NCI-H1694 (cell line): Measurements from ENCODE around the gene ATP4A.
A peak's percentile ranks its signal among the peaks of the same experiment; 100 is the strongest.

Source experiments
- DNase-seq: peaks from one replicate; lab custom pipeline; 2025; lab: John Stamatoyannopoulos, UW

Gene ATP4A

DNA sequence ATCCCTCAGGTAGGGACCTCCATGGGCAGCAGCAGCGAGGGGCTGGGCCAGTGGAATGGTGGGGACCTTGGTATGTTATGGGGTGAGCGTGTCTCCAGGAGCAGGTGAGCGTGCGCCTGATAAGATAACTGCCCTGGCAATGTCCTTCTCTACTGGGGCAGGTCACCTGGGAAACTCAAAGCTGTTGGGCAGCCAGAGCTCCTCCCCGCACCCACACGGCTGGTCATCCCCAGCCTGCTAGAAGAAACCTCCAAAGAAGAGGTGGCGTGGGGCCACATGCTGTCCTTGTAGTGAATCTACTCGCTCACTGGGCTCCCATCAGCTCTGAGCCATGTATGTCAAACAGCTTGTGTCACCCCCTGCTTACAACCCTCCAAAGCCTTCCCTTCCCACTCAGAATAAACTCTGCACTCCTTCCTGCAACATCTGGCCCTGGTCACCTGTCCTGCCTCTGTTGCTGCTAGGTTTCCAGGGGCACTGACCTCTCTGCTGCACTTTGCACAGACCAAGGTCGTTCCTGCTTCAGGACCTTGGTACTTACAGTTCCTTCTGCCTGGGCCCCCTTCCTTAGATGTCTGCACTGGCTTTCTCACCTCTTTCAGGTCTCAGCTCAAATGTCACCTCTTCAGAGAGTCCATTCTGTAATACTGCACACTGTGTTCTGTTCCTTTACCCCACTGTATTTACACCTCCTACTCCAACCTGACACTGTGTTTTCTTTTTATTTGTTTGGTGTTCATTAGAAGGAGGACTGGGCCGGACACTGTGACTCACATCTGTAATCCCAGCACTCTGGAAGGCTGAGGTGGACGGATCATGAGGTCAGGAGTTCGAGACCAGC is 1.8 kb upstream of the ATP4A start:
- no peak for DNase-seq

DNA sequence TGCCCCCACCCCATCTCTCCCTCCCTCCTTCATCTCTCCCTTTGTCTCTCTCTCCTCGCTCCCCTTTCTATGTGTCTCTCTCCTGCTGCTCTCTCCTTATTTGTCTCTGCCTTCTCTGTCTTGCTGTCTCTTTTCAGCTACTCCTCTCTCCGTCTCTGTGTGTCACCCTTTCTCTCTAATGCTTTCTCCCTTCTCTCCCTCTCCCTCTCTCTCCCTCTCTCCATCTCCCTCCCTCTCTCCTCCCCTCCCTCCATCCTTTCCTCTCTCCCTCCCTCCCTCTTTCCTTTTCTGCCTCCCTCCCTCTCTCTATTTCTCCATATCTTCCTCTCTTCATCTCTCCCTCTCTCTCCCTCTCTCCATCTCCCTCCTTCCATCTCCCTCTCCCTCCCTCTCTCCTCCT is 682 bp downstream of the ATP4A start:
- no peak for DNase-seq

DNA sequence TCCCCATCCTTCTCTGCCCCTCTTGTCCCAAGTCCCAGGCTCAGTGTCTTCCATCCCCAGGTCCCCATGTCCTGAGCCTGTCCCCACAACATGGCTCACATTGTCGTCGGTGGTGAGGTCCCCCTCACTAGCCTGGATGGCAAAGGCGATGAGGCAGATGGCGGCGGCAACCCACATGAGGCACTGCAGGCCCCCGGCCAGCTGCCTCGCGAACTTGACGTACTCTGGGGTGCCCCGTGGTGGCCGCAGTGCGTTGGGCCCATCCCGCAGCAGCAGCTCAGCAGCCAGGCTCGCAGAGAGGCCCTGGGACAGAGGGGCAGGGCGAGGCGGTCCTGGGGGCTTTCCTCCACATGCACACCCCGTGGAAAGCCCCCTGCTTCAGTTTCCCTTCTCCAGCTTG is 1.1 kb downstream of the ATP4A start:
- DNase-seq, result no peak

DNA sequence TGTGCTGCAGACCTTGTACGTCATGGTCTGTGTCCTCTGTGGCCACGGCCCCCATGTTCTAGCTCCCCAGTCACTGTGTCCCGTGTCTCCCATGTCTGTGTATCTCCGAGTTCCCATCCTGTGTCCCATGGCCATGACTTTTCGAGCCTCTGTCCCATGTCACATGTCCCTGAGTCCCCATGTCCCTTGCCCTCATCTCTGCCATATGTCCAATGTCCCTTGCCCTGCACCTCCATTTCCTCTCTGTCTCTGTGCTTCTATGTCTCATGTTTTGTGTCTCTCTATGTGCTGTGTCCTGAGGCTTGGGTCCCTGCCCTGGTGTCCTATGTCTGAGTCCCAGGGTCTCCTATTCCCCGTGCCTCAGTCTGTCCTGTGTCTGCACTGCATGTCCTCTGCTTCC is 2.0 kb downstream of the ATP4A start:
- DNase-seq, result no peak

DNA sequence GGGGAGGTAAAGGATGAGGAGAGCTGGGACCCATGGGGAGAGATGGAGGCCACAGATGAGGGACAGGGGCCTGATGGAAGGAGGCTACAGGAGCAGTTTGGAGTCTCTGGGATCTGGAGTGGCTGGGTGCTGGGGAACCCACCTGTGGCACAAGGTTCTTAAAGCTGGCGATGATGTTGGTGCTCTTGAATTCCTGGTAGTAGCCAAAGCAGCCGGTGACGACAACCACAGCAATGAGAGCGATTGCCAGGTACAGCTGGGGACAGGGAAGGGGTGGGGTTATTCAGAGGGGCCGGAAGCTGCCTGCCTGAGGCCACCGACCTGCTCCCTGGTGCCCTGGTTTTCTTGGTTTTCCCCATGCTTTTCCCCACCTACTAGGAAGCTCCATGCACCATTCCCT is 2.8 kb downstream of the ATP4A start:
- DNase-seq, result no peak

DNA sequence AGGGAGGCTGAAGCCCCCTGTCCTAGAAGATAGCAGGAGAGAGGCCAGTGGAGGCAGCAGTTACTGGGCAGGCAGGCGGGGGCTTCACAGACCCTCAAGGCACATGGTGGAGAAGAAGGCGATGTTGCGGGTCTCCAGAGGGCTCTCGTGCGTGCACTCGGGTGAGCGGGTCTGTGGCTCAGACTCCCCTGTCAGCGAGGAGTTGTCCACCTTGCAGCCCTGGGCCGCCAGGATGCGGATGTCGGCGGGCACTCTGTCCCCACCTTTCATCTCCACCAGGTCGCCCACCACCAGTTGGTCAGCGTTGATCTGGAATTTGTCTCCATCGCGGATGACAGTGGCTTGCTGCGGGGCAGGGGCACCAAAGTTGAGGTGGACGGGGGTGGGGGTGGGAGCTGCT is 3.2 kb downstream of the ATP4A start:
- DNase-seq, result no peak

DNA sequence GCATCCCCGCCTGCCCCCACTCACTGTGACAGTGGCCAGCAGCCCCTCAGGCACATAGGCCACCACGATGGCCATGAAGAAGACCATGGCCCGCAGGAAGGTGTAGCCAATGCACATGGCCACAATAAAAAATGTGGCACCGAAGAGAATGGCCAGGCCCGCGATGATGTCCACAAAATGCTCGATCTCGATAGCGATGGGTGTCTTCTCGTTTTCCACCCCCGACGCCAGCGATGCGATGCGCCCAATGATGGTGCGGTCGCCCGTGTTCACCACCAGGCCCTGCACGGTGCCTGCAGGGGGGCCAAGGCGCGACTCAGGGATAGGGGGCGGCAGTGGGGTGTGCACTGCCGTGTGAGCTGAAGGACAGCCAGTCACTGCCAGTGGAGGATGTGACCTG is 3.7 kb downstream of the ATP4A start:
- DNase-seq, result no peak

DNA sequence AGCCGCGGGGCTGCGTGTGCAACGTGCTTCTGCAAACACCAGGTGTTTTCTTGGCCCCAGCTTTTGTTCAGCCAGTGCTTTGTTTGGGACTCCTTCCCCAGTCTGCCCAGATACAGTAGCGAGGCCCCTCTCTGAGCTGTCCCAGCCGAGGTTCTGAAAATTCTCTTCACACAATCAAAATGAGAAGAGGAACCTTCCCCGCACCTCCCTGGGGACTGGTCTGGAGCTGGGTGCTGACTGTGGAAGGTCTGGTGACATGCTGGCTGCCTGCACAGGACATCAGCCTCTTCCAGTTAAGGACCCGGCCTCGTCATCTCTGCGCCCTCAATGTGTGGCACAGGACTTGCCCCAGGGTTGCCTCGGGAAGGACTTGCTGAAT is 4.2 kb downstream of the ATP4A start:
- DNase-seq, result no peak

DNA sequence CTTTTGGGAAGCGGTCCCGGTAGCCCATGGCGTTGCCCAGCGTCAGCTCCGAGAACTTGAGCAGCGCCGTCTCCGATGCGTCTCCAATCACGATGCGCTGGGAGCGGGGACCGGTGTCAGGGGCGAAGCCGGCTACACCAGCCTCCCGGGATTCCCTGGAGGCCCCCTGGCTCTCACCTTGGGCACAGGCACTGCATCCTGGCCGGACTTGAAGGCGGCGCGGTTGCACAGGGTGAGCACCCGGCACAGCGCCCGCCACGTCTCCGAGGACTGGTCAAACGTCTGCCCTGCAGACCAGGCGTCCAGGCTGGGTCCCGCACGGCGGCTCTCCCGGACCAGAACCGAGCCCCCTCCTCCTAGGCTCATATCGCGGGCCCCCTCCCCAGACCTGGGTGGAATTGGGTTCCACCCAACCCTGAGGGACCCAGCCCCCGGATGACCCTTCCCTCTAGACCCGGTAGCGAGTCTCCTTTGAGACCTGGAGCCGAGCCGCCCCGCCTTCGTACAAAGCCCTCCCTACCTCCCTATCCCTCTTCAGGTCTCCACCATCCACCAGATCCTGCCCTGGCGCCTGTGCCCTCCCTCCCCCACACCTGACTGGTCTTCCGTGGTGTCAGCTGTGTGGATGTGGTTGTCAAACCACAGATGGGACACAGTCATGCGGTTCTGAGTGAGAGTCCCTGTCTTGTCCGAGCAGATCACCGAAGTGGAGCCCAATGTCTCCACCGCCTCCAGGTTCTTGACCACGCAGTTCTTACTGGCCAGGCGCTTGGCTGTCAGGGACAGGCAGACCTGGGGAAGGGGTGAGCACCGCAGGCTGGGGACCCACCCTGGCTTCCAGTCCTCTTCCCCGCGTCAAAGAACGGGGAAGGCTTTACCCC is 4.8 kb downstream of the ATP4A start:
- no peak for DNase-seq

DNA sequence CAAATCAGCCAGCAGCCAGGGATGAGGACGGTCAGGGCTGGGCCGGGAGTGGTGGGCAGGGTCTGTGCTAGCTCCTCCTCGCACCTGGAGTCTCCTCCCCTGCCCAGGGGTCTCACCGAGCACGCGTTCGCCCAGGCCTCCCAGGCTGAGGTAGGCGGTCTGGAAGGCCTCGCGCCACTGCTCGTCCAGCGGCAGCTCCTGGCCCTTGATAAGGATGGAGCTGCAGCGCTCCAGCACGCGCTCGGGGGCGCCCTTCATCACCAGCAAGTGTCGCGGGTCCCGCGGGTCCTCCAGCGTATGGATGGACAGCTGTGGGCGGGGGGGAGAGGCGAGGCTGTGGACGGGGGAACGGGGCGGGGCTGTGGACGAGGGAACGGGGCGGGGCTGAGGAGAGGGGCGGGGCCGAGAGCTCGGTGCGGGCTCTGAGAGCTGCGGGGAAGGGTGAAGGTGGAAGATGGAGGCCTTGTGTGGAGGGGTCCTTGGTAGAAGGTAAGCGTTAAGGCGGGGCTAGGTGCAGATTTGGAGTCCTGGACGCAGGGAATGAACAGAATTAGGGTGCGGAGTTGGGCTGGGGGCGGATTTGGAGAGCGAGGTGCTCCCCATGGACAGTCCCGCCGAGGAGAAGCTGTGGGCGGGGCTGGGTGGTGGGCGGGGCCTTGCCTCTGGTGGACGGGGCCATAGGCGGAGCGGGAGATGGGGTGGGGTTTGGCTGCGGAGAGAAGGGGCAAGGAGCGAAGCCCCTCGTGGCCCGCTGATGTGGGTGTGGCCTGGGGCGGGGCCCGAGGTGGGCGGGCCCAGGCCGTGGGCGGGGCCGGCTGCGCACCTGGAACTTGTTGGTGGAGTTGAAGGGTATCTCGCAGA is 5.7 kb downstream of the ATP4A start:
- peak; percentile 44 for DNase-seq

DNA sequence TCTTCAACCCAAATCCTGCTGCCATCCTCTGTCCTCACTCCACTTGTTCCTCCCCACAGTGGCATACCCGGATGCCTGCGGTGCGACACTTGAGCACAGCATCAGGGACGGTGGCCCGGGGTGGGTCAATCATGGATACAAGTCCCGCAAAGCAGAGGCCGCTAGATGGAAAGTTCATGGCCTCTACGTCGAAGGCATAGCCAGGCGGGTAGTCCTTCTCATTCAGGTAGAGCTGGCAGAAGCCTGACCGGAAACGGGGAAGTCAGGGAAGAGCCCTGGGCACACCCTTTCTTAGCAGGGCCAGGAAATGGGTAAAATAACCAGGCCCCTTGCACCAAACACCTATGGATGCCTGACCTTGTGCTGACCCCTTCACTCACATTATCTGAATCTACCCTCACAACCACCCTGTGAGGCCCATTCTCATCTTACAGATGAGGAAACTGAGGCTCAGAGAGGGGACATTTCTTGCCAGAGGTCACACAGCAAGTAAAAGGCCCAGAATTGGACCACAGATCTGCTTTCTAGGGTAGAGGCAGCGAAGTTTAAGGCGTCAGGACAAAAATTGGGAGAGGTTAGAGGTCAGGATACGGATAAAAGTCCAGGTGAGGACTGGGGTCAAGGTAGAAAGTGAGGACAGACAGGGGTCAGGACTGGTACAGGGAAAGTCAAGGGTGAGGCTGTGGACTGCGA is 6.5 kb downstream of the ATP4A start:
- no peak for DNase-seq

DNA sequence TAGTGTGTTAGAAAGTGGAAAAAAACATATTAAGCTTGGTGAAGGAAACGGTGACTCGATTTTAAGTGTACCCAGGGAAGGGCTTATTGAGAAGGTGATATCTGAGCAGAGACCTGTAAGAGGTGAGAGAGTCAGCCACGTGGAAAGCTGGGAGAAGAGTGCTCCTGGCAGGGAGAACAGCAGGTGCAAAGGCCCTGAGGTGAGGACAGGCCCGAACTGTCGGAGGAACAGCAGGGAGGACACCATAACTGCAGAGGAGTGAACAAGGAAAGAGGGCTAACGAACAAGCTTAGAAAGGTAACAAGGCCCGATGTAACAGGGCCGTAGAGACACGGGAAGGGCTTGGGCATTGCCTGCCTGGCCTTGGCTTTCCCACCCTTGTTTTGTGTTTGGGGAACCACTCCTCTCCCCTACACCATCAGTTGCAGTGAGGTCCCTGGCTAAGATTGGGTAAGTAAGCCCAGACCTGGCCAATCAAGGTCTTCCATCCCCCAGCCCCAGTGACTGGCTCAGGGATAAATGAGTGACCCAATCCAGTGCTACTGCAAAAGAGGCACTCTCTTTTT is 7.3 kb downstream of the ATP4A start:
- DNase-seq, result no peak

DNA sequence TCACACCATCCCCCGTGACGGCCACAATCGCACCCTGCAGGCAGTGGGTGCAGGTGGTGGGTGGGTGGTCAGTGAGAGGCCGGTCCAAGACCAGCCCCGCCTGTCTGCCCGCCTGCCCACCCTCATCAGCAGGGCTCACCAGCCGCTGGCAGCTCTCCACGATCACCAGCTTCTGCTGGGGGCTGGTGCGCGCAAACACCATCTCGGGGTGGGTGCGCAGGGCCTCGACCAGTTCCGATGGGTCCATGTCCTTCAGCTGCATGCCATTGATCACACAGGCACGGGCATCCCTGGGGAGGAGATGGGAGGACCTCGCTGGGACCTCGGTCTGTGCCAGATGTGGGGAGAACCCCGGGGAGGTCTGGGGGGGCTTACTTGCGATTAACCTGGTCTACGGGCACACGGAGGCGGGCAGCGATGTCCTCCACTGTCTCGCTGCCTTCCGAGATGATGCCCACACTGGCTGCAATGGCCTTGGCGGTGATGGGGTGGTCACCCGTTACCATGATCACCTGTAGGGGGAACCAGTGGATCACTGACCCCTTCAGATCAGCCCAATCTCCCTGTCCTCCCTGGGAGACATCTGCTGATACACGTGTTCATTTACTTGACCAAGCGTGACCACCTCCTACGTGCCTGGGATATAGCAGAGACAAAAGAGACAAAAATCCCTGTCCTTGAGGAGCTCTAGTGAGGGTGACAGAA is 8.0 kb downstream of the ATP4A start:
- DNase-seq, result no peak

DNA sequence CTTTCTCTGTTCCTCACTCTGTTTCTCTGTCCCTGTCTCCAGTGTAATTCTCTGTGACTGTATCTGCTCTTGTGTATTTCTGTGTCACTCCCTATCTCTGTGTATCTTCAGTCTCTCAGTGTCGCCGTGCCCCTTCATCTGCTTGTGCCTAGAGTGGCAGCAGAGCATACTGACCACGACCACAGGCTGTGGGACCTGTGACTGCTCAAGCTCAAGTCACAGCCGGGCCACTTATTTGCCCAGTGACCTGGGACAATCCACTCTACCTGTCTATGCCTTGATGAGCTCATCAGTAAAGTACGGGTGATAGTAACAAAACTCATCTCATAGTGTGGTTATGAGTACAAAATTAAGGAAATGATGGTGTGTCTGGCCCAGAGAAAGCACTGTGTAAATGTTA is 9.4 kb downstream of the ATP4A start:
- no peak for DNase-seq

DNA sequence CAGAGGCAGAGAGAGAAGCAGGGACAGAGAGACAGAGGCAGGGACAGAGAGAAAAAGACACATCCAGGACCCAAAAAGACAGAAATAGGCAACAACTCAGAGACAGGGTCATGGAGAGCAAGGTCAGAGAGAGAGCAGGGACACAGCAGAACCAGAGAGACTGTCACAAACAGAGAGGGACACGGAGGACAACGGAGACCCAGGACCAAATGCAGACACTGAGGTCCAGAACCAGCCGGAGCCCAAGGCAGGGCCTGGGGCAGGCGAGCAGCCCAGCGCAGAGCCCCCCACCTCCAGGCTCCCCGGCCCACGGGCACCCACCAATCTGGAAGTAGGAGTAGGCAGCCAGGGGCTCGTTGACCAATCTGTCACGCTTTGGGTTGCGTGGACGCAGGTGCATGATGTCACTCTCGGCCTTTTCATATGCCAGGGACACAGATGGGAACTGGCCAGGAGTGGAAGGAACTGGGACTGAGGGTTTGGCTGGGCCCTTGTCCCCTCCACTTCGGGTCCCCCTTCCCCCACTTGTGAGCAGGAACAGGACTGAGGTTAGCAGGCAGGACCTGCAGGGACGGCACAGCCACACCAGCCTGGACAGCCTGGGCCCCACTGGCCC is 10.0 kb downstream of the ATP4A start:
- DNase-seq, result no peak

DNA sequence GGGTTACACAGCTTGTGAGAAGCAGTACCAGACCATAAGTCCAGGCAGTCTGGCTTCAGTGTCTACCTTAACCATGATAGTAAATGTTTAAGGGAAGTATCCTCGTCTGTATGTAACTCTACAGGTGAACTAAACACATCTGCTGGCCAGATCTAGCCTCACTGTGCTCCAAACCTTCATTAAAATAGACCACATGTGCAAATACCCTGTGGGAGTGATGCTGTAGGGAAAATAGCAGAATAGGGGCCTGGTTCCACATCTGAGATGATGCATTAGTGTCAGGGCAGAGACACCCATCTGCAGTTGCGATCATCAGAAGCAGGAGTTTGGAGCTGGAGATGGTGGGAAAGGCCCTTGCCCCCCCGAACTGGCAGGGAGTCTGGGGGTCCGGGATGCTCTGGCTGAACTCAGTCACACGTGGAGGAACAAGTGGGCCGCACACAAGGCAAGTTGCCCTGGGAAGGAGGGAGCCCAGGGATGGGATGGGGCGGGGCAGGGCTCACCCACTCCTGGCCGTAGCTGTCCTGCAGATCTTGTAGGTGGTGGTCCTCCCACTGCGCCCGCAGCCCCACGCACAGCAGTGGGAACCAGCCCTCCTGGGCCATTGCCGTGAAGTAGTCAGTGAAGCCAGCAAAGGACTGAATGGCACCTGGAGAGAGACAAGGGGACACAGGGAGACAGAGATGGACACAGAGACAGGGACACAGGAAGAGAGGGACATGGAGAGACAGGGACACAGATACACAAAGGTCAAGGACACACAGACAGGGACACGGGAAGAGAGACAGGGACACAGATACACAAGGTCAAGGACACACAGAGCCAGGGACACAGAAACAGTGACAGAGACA is 10.7 kb downstream of the ATP4A start:
- no peak for DNase-seq

DNA sequence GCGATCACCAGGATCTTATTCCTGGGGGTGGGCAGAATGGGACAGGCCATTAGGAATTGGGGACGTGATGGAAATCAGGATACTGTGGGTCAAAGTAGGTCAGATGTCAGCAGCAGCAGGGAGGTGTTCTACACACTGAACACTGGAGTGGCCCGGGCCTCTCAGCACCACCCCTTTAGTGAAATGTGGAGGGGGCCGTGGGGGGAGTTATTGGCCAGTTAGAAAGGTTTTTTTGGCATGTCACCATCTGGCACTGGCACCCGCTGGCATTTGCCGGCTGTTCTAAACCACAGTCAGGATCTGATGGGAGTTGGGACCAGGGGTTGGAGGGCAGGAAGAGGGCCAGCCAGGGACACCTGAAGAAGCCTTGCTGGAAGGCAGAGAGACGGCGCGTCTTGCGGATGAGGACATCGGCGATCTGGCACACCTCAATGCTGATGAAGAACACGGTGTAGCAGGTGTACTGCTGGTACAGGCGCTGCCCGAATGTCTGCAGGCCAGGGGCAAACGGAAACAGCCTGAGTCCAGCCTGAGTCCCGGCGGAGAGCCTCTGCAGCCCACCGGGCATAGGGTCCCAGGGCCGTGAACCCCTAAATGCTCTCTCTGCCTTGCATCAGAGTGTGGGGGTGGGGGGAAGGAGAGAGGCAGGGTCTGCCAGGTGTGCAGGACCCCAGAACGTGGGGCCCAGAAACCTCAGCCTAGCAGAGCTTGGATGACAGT is 12.2 kb downstream of the ATP4A start:
- no peak for DNase-seq

DNA sequence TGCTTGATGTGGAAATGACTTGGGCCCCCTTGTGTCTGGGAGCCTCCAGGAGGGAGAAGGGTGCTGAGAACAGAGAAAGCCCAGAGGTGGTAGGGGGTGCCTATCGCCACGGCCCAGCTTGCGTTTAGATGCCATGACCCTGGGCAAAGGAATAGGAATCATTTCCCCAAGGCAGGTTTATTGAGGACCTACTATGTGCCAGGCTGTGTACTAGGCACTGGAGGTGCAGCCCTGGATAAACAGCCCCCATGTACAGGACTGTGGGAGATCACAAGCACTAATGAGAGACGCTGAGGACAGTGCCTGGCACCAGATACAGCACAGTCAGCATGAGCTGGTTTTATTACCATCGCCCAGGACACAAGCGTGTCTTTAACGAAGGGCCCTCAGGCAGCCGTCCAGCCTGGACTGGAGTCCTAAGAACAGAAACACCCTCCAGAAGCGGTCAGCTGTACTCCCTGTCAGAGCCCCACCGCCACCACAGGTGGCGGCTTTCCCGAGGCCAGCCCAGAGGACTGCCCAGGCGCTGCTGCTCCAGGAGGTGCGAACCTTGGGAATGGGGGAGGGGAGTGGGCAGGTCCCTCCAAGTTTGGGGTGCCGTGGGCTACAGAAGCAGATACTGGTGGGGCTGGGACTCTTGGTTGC is 13.5 kb downstream of the ATP4A start:
- no peak for DNase-seq
